HG03442 (cell line): ENCODE measurements around the gene MAGOH.
"Not testable (repeated sequence)": the region's sequence is repeated elsewhere in the genome, so short reads cannot be mapped to it uniquely, and the experiment has no call there.

Source experiments
- ATAC-seq: cut with Tn5 transposase; IDR thresholded peaks from one replicate; pipeline ENCODE4 v1.9.1; 2021; ENCODE audit warnings: mild to moderate bottlenecking, moderate library complexity; ENCODE audit not compliant: unreplicated experiment

Gene MAGOH

GRCh38 chr1:53190210-53190611 is 48.1 kb downstream of the MAGOH start:
- no peak for ATAC-seq

- ATAC-seq: no peak
These were observed 49.3 kb downstream of the MAGOH start for GRCh38 chr1:53189061-53189460.

GRCh38 chr1:53188099-53188498 is 50.2 kb downstream of the MAGOH start:
- ATAC-seq: no peak

- no peak for ATAC-seq
These were observed 50.9 kb downstream of the MAGOH start for GRCh38 chr1:53187401-53187800.

GRCh38 chr1:53186533-53186932 is 51.8 kb downstream of the MAGOH start:
- no peak for ATAC-seq

- not testable (repeated sequence) for ATAC-seq
These were observed 52.4 kb downstream of the MAGOH start for GRCh38 chr1:53185955-53186297.

- no peak for ATAC-seq
These were observed 55.0 kb downstream of the MAGOH start for GRCh38 chr1:53183095-53183990.

- no peak for ATAC-seq
These were observed 55.6 kb downstream of the MAGOH start for GRCh38 chr1:53182716-53183094.

GRCh38 chr1:53182111-53182593 is 56.2 kb downstream of the MAGOH start:
- ATAC-seq: no peak

- ATAC-seq: no peak
These were observed 57.4 kb downstream of the MAGOH start for GRCh38 chr1:53180951-53181350.

GRCh38 chr1:53180226-53180625 is 58.1 kb downstream of the MAGOH start:
- ATAC-seq: no peak
